Stimulated activated CD4-positive, alpha-beta T cell treated with anti-CD3 and anti-CD28 coated beads, Interleukin-2, amount 100 ng/mL, for 48 hours (primary cell): ENCODE measurements around the gene ACTL7A.
"Not testable (repeated sequence)": the region's sequence is repeated elsewhere in the genome, so short reads cannot be mapped to it uniquely, and the experiment has no call there.

Experiments
- DNase-seq, 2 donors: peaks; one replicate each; pipeline ENCODE4 v3.0.0-alpha.2; 2020

Gene ACTL7A, protein sequence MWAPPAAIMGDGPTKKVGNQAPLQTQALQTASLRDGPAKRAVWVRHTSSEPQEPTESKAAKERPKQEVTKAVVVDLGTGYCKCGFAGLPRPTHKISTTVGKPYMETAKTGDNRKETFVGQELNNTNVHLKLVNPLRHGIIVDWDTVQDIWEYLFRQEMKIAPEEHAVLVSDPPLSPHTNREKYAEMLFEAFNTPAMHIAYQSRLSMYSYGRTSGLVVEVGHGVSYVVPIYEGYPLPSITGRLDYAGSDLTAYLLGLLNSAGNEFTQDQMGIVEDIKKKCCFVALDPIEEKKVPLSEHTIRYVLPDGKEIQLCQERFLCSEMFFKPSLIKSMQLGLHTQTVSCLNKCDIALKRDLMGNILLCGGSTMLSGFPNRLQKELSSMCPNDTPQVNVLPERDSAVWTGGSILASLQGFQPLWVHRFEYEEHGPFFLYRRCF

GRCh38 chr9:108861997-108862396, at the start of gene ACTL7A:
Gene ACTL7A (plus strand): TSS chr9:108862266. CDS start chr9:108862323, 57 bp downstream.
- no peak for DNase-seq

DNA sequence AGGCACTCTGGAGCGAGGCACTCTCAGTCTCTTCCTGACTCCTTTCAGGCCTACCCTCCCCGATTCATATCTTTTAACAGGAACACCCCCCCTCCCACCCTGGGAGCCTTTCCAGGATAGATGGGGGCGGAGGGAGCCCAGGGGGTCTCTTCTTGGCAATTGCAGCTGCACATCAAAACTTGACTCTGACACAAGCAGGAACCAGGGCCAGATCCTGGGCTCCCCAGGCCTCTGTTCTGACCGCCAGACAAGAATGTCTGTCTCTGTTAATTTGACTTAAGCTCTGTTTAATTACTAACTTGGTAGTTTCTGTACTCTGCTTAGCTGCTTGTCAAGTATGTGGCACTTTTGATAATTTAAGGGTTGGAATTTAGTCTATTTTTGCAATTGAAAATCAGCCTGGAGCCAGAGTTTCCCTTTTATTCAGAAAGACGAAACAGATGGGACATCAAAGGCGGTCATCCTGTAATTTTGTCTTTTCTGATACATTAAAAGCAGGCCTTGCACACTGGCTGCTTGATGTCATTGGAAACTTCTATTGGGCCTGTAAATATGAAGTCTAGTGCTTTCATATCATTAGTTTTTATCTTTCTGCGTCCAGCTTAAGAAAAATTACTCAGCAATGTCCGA, 49.6 kb upstream of the ACTL7A start:
- no peak for DNase-seq

GRCh38 chr9:108813951-108814601, 48.0 kb upstream of the ACTL7A start:
- no peak for DNase-seq

GRCh38 chr9:108815156-108815555, 46.9 kb upstream of the ACTL7A start:
- no peak for DNase-seq

GRCh38 chr9:108816037-108816436, 46.0 kb upstream of the ACTL7A start:
- no peak for DNase-seq

DNA sequence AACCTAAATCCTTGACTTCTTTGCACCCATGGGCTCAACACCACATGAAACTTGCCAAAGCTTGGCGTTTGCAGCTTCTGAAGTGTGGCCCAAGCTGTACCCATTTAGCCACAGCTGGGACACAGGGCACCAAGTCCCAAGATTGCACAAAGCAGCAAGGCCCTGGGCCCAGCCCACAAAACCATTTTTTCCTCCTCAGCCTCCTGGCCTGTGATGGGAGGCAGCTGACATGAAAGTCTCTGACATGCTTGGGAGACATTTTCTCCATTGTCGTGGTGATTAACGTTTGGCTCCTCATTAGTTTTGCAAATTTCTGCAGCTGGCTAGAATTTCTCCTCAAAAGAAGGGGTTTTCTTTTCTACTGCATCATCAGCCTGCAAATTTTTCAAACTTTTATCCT, 38.2 kb upstream of the ACTL7A start:
- DNase-seq = no peak

GRCh38 chr9:108830272-108830671, 31.8 kb upstream of the ACTL7A start:
- DNase-seq = no peak

GRCh38 chr9:108831496-108832178, 30.4 kb upstream of the ACTL7A start:
- no peak for DNase-seq

DNA sequence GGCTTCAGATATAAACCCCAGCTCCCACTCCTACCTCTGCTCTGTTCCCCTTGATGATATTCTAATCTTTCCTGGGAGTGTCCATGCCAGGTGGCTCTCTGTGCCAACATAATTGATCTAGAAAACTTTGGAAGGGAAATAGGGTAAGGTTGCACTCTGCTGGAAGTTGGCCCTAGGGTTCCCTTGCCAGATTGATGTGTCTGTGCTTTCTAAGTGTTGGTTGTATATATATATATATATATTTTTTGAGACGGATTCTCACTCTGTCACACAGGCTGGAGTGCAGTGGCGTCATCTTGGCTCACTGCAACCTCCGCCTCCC, 29.9 kb upstream of the ACTL7A start:
- no peak for DNase-seq

DNA sequence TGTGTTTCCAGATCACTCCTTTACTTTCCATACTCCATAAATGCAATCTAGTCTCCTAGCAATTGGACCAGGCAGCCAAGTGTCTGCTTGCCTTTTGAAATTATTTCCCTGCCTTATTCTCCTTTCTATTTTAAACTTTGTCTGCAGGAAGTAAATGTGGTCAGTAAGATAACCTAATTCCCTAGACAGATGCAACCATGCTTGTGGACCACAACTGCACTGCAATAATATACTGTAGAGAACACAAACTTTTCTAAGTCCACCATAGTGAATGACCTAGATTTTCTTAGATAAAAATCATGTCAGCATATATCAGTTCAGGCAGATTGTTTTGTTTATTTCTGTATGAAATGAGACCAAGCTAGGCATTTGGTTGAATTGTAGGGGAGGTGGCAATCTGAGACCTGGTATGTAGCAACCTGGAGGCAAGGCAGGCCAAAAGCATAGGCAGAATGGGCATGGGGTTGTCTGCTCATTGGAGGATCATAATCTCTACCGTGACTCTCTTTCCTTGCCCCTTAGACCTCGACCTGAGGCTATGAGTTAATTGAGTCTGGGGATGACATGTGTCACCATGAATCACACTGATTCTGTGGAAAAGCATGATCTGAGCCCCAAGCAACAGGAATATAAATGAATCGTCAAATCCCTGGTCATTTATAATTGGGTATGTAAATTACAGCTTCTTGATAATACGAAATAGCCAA, 27.0 kb upstream of the ACTL7A start:
- DNase-seq = no peak

DNA sequence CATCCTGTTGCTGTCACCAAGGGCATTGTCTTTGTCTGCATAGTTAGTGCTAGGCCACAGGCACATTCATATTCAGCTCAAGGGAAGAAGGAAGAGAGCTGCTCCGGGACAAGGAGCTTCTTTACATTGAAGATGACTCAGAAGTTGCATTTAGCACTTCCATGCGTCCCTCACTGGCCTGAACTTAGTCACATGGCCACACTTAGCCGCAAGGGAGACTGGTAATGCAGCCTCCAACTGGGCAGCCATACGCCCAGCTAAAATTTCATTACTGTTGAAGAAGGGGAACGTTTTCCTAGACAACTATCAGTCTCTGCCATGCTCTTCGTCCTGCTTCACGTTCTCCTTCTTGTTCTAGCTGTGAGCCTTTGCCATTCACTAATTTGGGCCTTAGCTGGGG, 26.2 kb upstream of the ACTL7A start:
- no peak for DNase-seq

GRCh38 chr9:108836319-108836718, 25.7 kb upstream of the ACTL7A start:
- no peak for DNase-seq

DNA sequence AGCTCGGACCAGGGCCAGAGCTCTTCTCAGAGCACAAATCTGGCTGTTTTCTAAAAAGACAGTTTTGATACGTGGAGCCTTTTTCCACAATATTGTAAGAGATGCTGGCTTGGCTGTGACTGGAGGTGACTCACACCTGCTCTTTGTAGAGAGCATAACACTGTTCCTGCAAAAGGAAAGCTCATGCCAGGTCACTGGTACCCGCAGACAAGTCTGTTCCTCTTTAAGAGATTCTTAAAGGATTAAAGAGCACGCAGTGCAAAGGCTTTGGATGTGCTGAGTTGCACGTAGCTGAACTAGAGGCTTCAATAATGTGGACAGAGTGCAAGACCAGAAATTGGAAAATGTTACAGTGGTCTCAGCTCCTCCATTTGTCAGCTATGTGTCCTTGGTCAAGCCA, 25.3 kb upstream of the ACTL7A start:
- no peak for DNase-seq

- no peak for DNase-seq
Observed at GRCh38 chr9:108837530-108837929, 24.5 kb upstream of the ACTL7A start.

DNA sequence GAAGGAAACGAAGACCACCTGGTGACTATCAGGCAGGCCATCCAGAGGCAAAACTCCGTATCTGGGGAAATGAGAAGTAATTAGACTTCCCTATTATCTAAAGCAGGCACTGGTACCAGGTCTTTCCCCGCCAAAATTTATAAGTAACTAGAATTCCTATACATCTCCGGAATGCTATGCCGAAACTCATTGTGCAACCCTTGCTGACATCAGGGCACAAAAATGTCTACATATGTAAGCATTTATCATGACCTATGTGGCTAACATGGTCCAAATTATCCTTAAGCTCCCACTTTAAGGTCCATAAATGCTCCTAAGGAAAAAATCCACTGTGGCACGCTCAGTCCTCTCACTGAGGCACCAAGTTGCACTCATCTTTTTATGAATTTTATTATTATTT, 24.0 kb upstream of the ACTL7A start:
- DNase-seq = no peak

GRCh38 chr9:108839561-108839960, 22.5 kb upstream of the ACTL7A start:
- not testable (repeated sequence) for DNase-seq

GRCh38 chr9:108842610-108843295, 19.3 kb upstream of the ACTL7A start:
- peak in 1 of 2 donors; percentile 21 for DNase-seq

- DNase-seq = no peak
Observed at GRCh38 chr9:108844391-108844790, 17.7 kb upstream of the ACTL7A start.

- no peak for DNase-seq
Observed at GRCh38 chr9:108844856-108845255, 17.2 kb upstream of the ACTL7A start.

- no peak for DNase-seq
Observed at GRCh38 chr9:108845507-108845906, 16.6 kb upstream of the ACTL7A start.

- DNase-seq = no peak
Observed at GRCh38 chr9:108845947-108846346, 16.1 kb upstream of the ACTL7A start.

GRCh38 chr9:108848296-108848695, 13.8 kb upstream of the ACTL7A start:
- DNase-seq = not testable (repeated sequence)
